Panc1 (cell line): ENCODE data around the gene AP1S2. TPM values are rescaled to one million over a fixed set of nuclear protein-coding genes. Genes with fewer than 3 reads are reported as not detected.

Experiments
- ATAC-seq: fragments of 200-7000 bp; cut with Tn5 transposase; 2 replicates; pipeline ENCODE4 v1.9.1; 2020; ENCODE audit warnings: mild to moderate bottlenecking, moderate library complexity
- BruUV-seq: library from RNA; stranded (reverse); fragments of 400-500 nt; replicated peaks from 2 replicates; lab custom pipeline; 2021; lab: Mats Ljungman, UMichigan
- CTCF ChIA-PET: fragments of 300-600 bp; sonication (Branson Sonifier 250); formaldehyde crosslinking; loops from one replicate; lab custom pipeline; 2022; ENCODE audit warnings: antibody characterized with exemption; lab: Charles Lee
- POLR2A ChIA-PET: fragments of 300-600 bp; sonication (Branson Sonifier 250); formaldehyde crosslinking; loops from one replicate; lab custom pipeline; 2022; ENCODE audit warnings: antibody characterized with exemption; lab: Charles Lee
- DNase-seq: peaks from one replicate; pipeline ENCODE4 v3.0.0-alpha.2; 2010; ENCODE audit warnings: low read depth, low spot score
- H3K27ac ChIP-seq: 2 replicates; pipeline ENCODE4 v1.5.1; 2011; ENCODE audit warnings: mild to moderate bottlenecking, low read length, inconsistent platforms
- H3K27me3 ChIP-seq: fragments of 200-500 bp; sonication (Bioruptor generic); 2 replicates; pipeline ENCODE4 v1.6.0; 2014; ENCODE audit warnings: low read length, inconsistent platforms; ENCODE audit not compliant: control insufficient read depth, insufficient read depth
- H3K36me3 ChIP-seq: fragments of 200-500 bp; sonication (Bioruptor generic); 2 replicates; pipeline ENCODE4 v1.5.1; 2014; ENCODE audit warnings: inconsistent platforms, mild to moderate bottlenecking, low read length, moderate library complexity; ENCODE audit not compliant: control insufficient read depth, insufficient read depth
- H3K4me1 ChIP-seq: 2 replicates; pipeline ENCODE4 v1.5.1; 2011; ENCODE audit warnings: inconsistent platforms, mild to moderate bottlenecking, low read length, moderate library complexity; ENCODE audit not compliant: control insufficient read depth, insufficient read depth
- H3K4me3 ChIP-seq, 2 experiments: 2 replicates each; pipeline ENCODE4 v1.5.1; 2011 to 2012; ENCODE audit warnings: low read depth in 2 of 2, low read length in 2 of 2, mild to moderate bottlenecking in 2 of 2, inconsistent platforms in 1 of 2, moderate library complexity in 1 of 2
- H3K9me3 ChIP-seq: fragments of 200-500 bp; sonication (Bioruptor generic); 2 replicates; pipeline ENCODE4 v1.5.1; 2014; ENCODE audit warnings: low read depth, mild to moderate bottlenecking, inconsistent platforms, low read length, moderate library complexity; ENCODE audit not compliant: control insufficient read depth, insufficient read depth
- CTCF ChIP-seq: fragments of 450-650 bp; IDR thresholded peaks from 2 replicates; pipeline ENCODE4 v1.5.1; 2017; ENCODE audit warnings: mild to moderate bottlenecking
- POLR2AphosphoS5 ChIP-seq: IDR thresholded peaks from 2 replicates; pipeline ENCODE4 v1.6.1; 2012; ENCODE audit warnings: mild to moderate bottlenecking, low read depth, low read length, moderate library complexity
- REST ChIP-seq, 2 experiments: IDR thresholded peaks; 2 replicates each; pipeline ENCODE4 v1.6.1; 2011 to 2012; ENCODE audit warnings: low read depth in 2 of 2, control low read depth in 1 of 2, low read length in 1 of 2, mild to moderate bottlenecking in 1 of 2, moderate library complexity in 1 of 2; ENCODE audit not compliant: insufficient read depth in 1 of 2
- SIN3A ChIP-seq: IDR thresholded peaks from 2 replicates; pipeline ENCODE4 v1.6.1; 2012; ENCODE audit warnings: low read depth, mild to moderate bottlenecking, low read length, moderate library complexity, borderline replicate concordance; ENCODE audit not compliant: insufficient read depth
- TCF7L2 ChIP-seq: IDR thresholded peaks from 2 replicates; pipeline ENCODE4 v1.6.1; 2011; ENCODE audit warnings: mild to moderate bottlenecking, low read depth, low read length, inconsistent platforms
- in situ Hi-C: cut with HindIII; loops from 2 replicates; pipeline ENCODE4 v1.10.0; 2016; ENCODE audit warnings: low sequenced_read_pairs, low pct_unique_long_range_greater_than_20kb
- intact Hi-C: fragments of 100-400 bp; cut with micrococcal nuclease; formaldehyde crosslinking; loops from one replicate; pipeline ENCODE4 v1.10.0; 2022; ENCODE audit not compliant: unreplicated experiment
- total RNA-seq: library from RNA; stranded (reverse); gene quantifications from one replicate; pipeline ENCODE4 v1.2.1, GENCODE V29; 2021; ENCODE audit not compliant: unreplicated experiment

Gene AP1S2
- total RNA-seq, 1 experiment from 2014 or later, result 14.7 TPM

GRCh38 chrX:15877380-15877779 is 22.8 kb upstream of the AP1S2 start:
- POLR2A ChIA-PET, result no interaction called here
- Histone ChIP-seq H3K27me3 (no peaks in the 10 kb centered on the region), H3K4me3 (no peak overlapping the region), H3K9me3 (no peaks in the 10 kb centered on the region), H3K4me1 (no peaks in the 10 kb centered on the region), H3K36me3 (no peaks in the 10 kb centered on the region), H3K27ac (no peak overlapping the region)
- DNase-seq (no peak), ATAC-seq (no peak)
- in situ Hi-C loops, result no loop called here
- CTCF ChIA-PET, result no interaction called here
- no TSS peak for BruUV-seq
- intact Hi-C loops, result no loop called here
- no peak for TF ChIP-seq CTCF
- TF ChIP-seq POLR2AphosphoS5, result no peak
- TF ChIP-seq SIN3A, result no peak
- TF ChIP-seq TCF7L2, result no peak
- no peak for TF ChIP-seq REST (IDR thresholded peaks at IDR 0.05; ENCODE audit: insufficient read depth in 1 of 2, low read depth in 2 of 2, low read length in 1 of 2)

GRCh38 chrX:15874672-15875071 is 20.1 kb upstream of the AP1S2 start:
- Histone ChIP-seq H3K4me1 (no peaks in the 10 kb centered on the region), H3K4me3 (no peak overlapping the region), H3K36me3 (no peaks in the 10 kb centered on the region), H3K27me3 (no peaks in the 10 kb centered on the region), H3K9me3 (no peaks in the 10 kb centered on the region), H3K27ac (no peak overlapping the region)
- intact Hi-C loops (no loop called here), in situ Hi-C loops (no loop called here)
- ChIA-PET POLR2A (no interaction called here), CTCF (no interaction called here)
- ATAC-seq (no peak), DNase-seq (no peak)
- TF ChIP-seq REST (IDR thresholded peaks at IDR 0.05; ENCODE audit: insufficient read depth in 1 of 2, low read depth in 2 of 2, low read length in 1 of 2), result no peak
- TF ChIP-seq POLR2AphosphoS5, result no peak
- no peak for TF ChIP-seq TCF7L2
- no peak for TF ChIP-seq CTCF
- TF ChIP-seq SIN3A, result no peak
- BruUV-seq, result no TSS peak
